GM12878 (cell line): ENCODE measurements around the gene NET1. TPM values are rescaled to one million over a fixed set of nuclear protein-coding genes. Genes with fewer than 3 reads are reported as not detected.

ENCODE experiments used
- ATAC-seq: fragments of 200-7000 bp; cut with Tn5 transposase; 3 replicates; pipeline ENCODE4 v1.9.1; 2020; ENCODE audit warnings: mild to moderate bottlenecking, moderate library complexity
- BruUV-seq: library from RNA; stranded (reverse); fragments of 400-500 nt; replicated peaks from 2 replicates; lab custom pipeline; 2021; lab: Mats Ljungman, UMichigan
- CTCF ChIA-PET: fragments of 300-600 bp; sonication (Branson Sonifier 250); formaldehyde crosslinking; extraction: SDS; loops from one replicate; lab custom pipeline; 2021; ENCODE audit warnings: inconsistent platforms; lab: Yijun Ruan, JAX
- POLR2A ChIA-PET: fragments of 350-600 bp; formaldehyde crosslinking; extraction: SDS; loops from one replicate; lab custom pipeline; 2021; ENCODE audit warnings: inconsistent platforms; lab: Charles Lee
- RAD21 ChIA-PET: fragments of 300-600 bp; sonication (Branson Sonifier 250); formaldehyde crosslinking; loops from one replicate; lab custom pipeline; 2023; ENCODE audit warnings: antibody characterized with exemption; ENCODE audit not compliant: unreplicated experiment; lab: Charles Lee
- SMC1A ChIA-PET: fragments of 300-600 bp; sonication (Branson Sonifier 250); formaldehyde crosslinking; loops from one replicate; lab custom pipeline; 2023; ENCODE audit not compliant: unreplicated experiment, uncharacterized antibody; lab: Charles Lee
- DNase-seq: peaks from one replicate; pipeline ENCODE4 v3.0.0-alpha.2; 2011; ENCODE audit warnings: low read depth, low spot score
- FAIRE-seq: peaks from 3 replicates; lab custom pipeline; 2011; peaks lifted over from hg19 to GRCh38; lab: Jason Lieb, UNC
- H2AFZ ChIP-seq: 2 replicates; pipeline ENCODE4 v1.6.0; 2011; ENCODE audit warnings: low read depth, low read length, control low read depth; ENCODE audit not compliant: control insufficient read depth
- H3K27ac ChIP-seq: 2 replicates; pipeline ENCODE4 v1.5.1; 2011; ENCODE audit warnings: control low read depth; ENCODE audit not compliant: control insufficient read depth, insufficient read depth
- H3K27me3 ChIP-seq, 2 experiments: replicated peaks in 1 of 2; 2 replicates each; pipeline versions ENCODE4 v1.6.0 to v1.6.1; 2011; ENCODE audit warnings: low read length in 1 of 2; ENCODE audit not compliant: control insufficient read depth in 2 of 2, insufficient read depth in 2 of 2
- H3K36me3 ChIP-seq, 2 experiments: 2 replicates each; pipeline ENCODE4 v1.5.1; 2011; ENCODE audit warnings: low read length in 1 of 2; ENCODE audit not compliant: control insufficient read depth in 2 of 2, insufficient read depth in 2 of 2
- H3K4me1 ChIP-seq: 2 replicates; pipeline ENCODE4 v1.6.1; 2011; ENCODE audit warnings: mild to moderate bottlenecking, low read length, moderate library complexity, mixed read lengths; ENCODE audit not compliant: control insufficient read depth, insufficient read depth
- H3K4me2 ChIP-seq: 2 replicates; pipeline ENCODE4 v1.6.0; 2011; ENCODE audit warnings: control low read depth; ENCODE audit not compliant: control insufficient read depth, insufficient read depth
- H3K4me3 ChIP-seq: fragments of 200-600 bp; sonication (generic); 2 replicates; pipeline ENCODE4 v1.5.1; 2016
- H3K79me2 ChIP-seq: 2 replicates; pipeline ENCODE4 v1.6.0; 2011; ENCODE audit warnings: low read length; ENCODE audit not compliant: control insufficient read depth, insufficient read depth
- H3K9ac ChIP-seq: 2 replicates; pipeline ENCODE4 v1.8.0; 2011; ENCODE audit warnings: low read length, control low read depth, mixed read lengths; ENCODE audit not compliant: control insufficient read depth, insufficient read depth
- H3K9me3 ChIP-seq: replicated peaks from 3 replicates; pipeline ENCODE4 v1.5.1; 2011; ENCODE audit warnings: mild to moderate bottlenecking, low read length; ENCODE audit not compliant: control insufficient read depth, insufficient read depth
- H4K20me1 ChIP-seq: 2 replicates; pipeline ENCODE4 v1.6.0; 2011; ENCODE audit not compliant: control insufficient read depth, insufficient read depth
- BACH1 ChIP-seq: fragments of 450-650 bp; IDR thresholded peaks from 2 replicates; pipeline ENCODE4 v1.6.1; 2017; ENCODE audit warnings: mild to moderate bottlenecking, borderline replicate concordance
- CHD4 ChIP-seq: fragments of 200-600 bp; sonication (generic); IDR thresholded peaks from 2 replicates; pipeline ENCODE4 v1.6.1; 2016; ENCODE audit warnings: mild to moderate bottlenecking
- DPF2 ChIP-seq: fragments of 450-650 bp; IDR thresholded peaks from 2 replicates; pipeline ENCODE4 v1.6.1; 2017; ENCODE audit warnings: mild to moderate bottlenecking
- GATAD2B ChIP-seq: fragments of 450-650 bp; conservative IDR thresholded peaks from 2 replicates; pipeline ENCODE4 v1.6.1; 2017; ENCODE audit warnings: low read depth, mild to moderate bottlenecking, moderate library complexity
- HSF1 ChIP-seq: fragments of 150-350 bp; IDR thresholded peaks from 2 replicates; pipeline ENCODE4 v1.6.1; 2014; ENCODE audit warnings: mild to moderate bottlenecking, low read depth, low read length
- IKZF1 ChIP-seq: fragments of 450-650 bp; conservative IDR thresholded peaks from 2 replicates; pipeline ENCODE4 v1.6.1; 2017; ENCODE audit warnings: antibody characterized with exemption, mild to moderate bottlenecking
- IKZF2 ChIP-seq, 2 experiments: fragments of 450-650 bp; IDR thresholded peaks; 2 replicates each; pipeline ENCODE4 v1.6.1; 2017; ENCODE audit warnings: mild to moderate bottlenecking in 2 of 2, moderate library complexity in 2 of 2
- NBN ChIP-seq: fragments of 450-650 bp; IDR thresholded peaks from 2 replicates; pipeline ENCODE4 v1.6.1; 2016
- NFYA ChIP-seq: IDR thresholded peaks from 2 replicates; pipeline ENCODE4 v1.6.1; 2011; ENCODE audit warnings: low read depth, mild to moderate bottlenecking, low read length, improper control_type of control experiment, borderline replicate concordance
- PAX5 ChIP-seq: IDR thresholded peaks from 2 replicates; pipeline ENCODE4 v1.6.1; 2011; ENCODE audit warnings: low read depth, low read length, borderline replicate concordance
- POU2F2 ChIP-seq: IDR thresholded peaks from 3 replicates; pipeline ENCODE4 v1.6.1; 2011; ENCODE audit warnings: low read depth, mild to moderate bottlenecking, low read length, borderline replicate concordance
- SIX5 ChIP-seq: IDR thresholded peaks from 2 replicates; pipeline ENCODE4 v1.6.1; 2011; ENCODE audit warnings: mild to moderate bottlenecking, low read depth, low read length, moderate library complexity; ENCODE audit not compliant: severe bottlenecking
- USF1 ChIP-seq: IDR thresholded peaks from 2 replicates; pipeline ENCODE4 v1.6.1; 2011; ENCODE audit warnings: borderline replicate concordance, low read depth, mild to moderate bottlenecking, moderate library complexity, mixed read lengths, low read length; ENCODE audit not compliant: insufficient read depth; ENCODE audit errors: extremely low read length
- ZZZ3 ChIP-seq: IDR thresholded peaks from 2 replicates; pipeline ENCODE4 v1.6.1; 2011; ENCODE audit warnings: low read depth; ENCODE audit not compliant: control insufficient read depth, insufficient read length
- WGBS: methylation state at CpG from one replicate; pipeline ENCODE4 v1.1.6; 2016; ENCODE audit warnings: low lambda C conversion rate; ENCODE audit not compliant: insufficient replicate concordance, insufficient coverage; ENCODE audit errors: missing lambda C conversion rate; 5-methylcytosine and 5-hydroxymethylcytosine counted together
- in situ Hi-C: fragments of 300-500 bp; cut with MboI; formaldehyde crosslinking; loops from 9 replicates; pipeline ENCODE4 v1.14.3; 2018; ENCODE audit warnings: mixed read lengths
- intact Hi-C: fragments of 100-400 bp; cut with micrococcal nuclease; formaldehyde crosslinking; loops from one replicate; pipeline ENCODE4 v1.14.2; 2022; ENCODE audit not compliant: unreplicated experiment
- polyA plus RNA-seq, 11 experiments: library from polyadenylated mRNA; depleted of rRNA in 4 of 11; unstranded in 6 of 11; stranded (reverse) in 5 of 11; fragments of >200 nt; fragmentation: Nextera tagmentation in 4 of 11; fragmentation: Illumina TruSeq in 1 of 11; extraction: Ambion mirVana in 4 of 11; extraction: Trizol in 1 of 11; gene quantifications; 1 replicate in 1 of 11; 2 replicates in 10 of 11; pipeline versions ENCODE4 v1.2.1 to v1.2.3, GENCODE V29; 2011 to 2016; ENCODE audit warnings: inconsistent platforms in 2 of 11, missing spikeins in 2 of 11, low read depth in 1 of 11
- total RNA-seq, 4 experiments: library from RNA; depleted of rRNA in 3 of 4; stranded (reverse); fragments of >200 nt in 3 of 4; fragmentation: Illumina TruSeq in 1 of 4; extraction: Trizol in 1 of 4; gene quantifications; 2 replicates each; pipeline versions ENCODE4 v1.2.1 to v1.2.3, GENCODE V29; 2013 to 2021

NET1 gene
- total and polyA plus RNA-seq, 10 of the 15 experiments (the other 5 are each of a cell fraction or from before 2014, with no cell fraction given) = 6.5 to 22.7 (median 18.4) TPM

- H3K9ac ChIP-seq = no peak overlapping the region
- CTCF ChIA-PET = interaction anchor here (1.5 kb wide), 1 partner anchor 24 kb away, joined by 7 read pairs; no protein-coding TSS in a partner anchor
- no peaks in the 10 kb centered on the region for H3K36me3 ChIP-seq
- no peak overlapping the region for H3K4me2 ChIP-seq
- RAD21 ChIA-PET = no interaction called here
- no peaks in the 10 kb centered on the region for H3K79me2 ChIP-seq
- SMC1A ChIA-PET = no interaction called here
- ATAC-seq = no peak
- H3K27me3 ChIP-seq = no peaks in the 10 kb centered on the region
- intact Hi-C loops = no loop called here
- POLR2A ChIA-PET = no interaction called here
- TF ChIP-seq DPF2 = no peak
- no peak for TF ChIP-seq ZZZ3
- TF ChIP-seq PAX5 = no peak
- TF ChIP-seq NFYA = no peak
- TF ChIP-seq IKZF2 (IDR thresholded peaks at IDR 0.05) = no peak
- no peak for TF ChIP-seq NBN
- no peak for TF ChIP-seq SIX5
- TF ChIP-seq IKZF1 = no peak
- no peak for TF ChIP-seq GATAD2B
- no peaks in the 10 kb centered on the region for H4K20me1 ChIP-seq
- peaks cover 3% of the 10 kb centered on the region; the same call in 2 of the 3 replicates for H3K9me3 ChIP-seq
- H3K4me1 ChIP-seq = no peaks in the 10 kb centered on the region
- WGBS = 37% methylated on average over 8 of the region's 8 CpGs
- in situ Hi-C loops = no loop called here
- no peak for DNase-seq
- no peak overlapping the region for H2AFZ ChIP-seq
- FAIRE-seq = no peak
- H3K4me3 ChIP-seq = no peak overlapping the region
- no TSS peak for BruUV-seq
- no peak overlapping the region for H3K27ac ChIP-seq
Measured at GRCh38 chr10:5467207-5467535, 54.8 kb downstream of the NET1 start.

- no peak overlapping the region for H3K27ac ChIP-seq
- no peak overlapping the region for H2AFZ ChIP-seq
- no peak overlapping the region for H3K9ac ChIP-seq
- peaks cover 3% of the 10 kb centered on the region; the same call in 2 of the 3 replicates for H3K9me3 ChIP-seq
- RAD21 ChIA-PET = no interaction called here
- H3K79me2 ChIP-seq = no peaks in the 10 kb centered on the region
- no peak overlapping the region for H3K4me2 ChIP-seq
- H3K36me3 ChIP-seq = no peaks in the 10 kb centered on the region
- no peaks in the 10 kb centered on the region for H3K27me3 ChIP-seq
- WGBS = 29% methylated on average over 6 of the region's 6 CpGs
- no peaks in the 10 kb centered on the region for H4K20me1 ChIP-seq
- in situ Hi-C loops = no loop called here
- SMC1A ChIA-PET = no interaction called here
- DNase-seq (no peak), FAIRE-seq (no peak), ATAC-seq (no peak)
- no TSS peak for BruUV-seq
- CTCF ChIA-PET = interaction anchor here (1.5 kb wide), 1 partner anchor 25 kb away, joined by 7 read pairs; no protein-coding TSS in a partner anchor
- intact Hi-C loops = no loop called here
- no peak overlapping the region for H3K4me3 ChIP-seq
- POLR2A ChIA-PET = no interaction called here
- no peaks in the 10 kb centered on the region for H3K4me1 ChIP-seq
- TF ChIP-seq USF1 = no peak
- TF ChIP-seq POU2F2 = no peak
- no peak for TF ChIP-seq HSF1
- no peak for TF ChIP-seq CHD4
- no peak for TF ChIP-seq BACH1
Measured at GRCh38 chr10:5467634-5468255, 55.4 kb downstream of the NET1 start.
